SK-MEL-5 (cell line): ENCODE measurements around the gene SLC15A5. TPM values are rescaled to one million over a fixed set of nuclear protein-coding genes. Genes with fewer than 3 reads are reported as not detected.

Source experiments
- DNase-seq: peaks from one replicate; pipeline ENCODE4 v3.0.0-alpha.2; 2016; ENCODE audit warnings: low read depth, low spot score
- in situ Hi-C: cut with HindIII; loops from 2 replicates; pipeline ENCODE4 v1.10.0; 2016; ENCODE audit warnings: low sequenced_read_pairs, high pct_unique_total_duplicates, low pct_unique_long_range_greater_than_20kb
- total RNA-seq: library from RNA; depleted of rRNA; stranded (reverse); fragments of >200 nt; shearing (Covaris generic); gene quantifications from 2 replicates; pipeline ENCODE4 v1.2.3, GENCODE V29; 2014; rRNA removed

SLC15A5 gene
- total RNA-seq, 1 experiment from 2014 or later: not detected

DNA sequence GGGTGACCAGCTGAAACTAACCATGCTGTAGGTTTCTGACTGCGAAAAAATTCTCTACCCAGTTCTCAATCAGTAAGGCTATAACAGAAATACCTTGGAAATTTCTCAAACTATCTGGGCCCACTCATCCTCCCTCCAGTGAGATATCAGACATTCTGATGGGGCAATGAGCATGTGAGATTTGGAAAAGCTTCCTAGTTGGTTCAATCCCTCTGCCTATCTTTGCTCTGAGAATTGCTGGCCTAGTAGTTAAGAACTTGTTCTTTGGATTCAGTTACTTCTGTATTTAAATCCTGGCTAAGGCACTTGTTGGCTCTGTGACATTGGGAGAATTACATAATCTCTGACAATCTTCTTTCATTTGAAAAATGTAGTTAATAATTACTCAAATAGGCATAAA, 119.4 kb downstream of the SLC15A5 start:
- in situ Hi-C loops: loop anchor here (25.0 kb wide), 1 partner anchor 204 kb away; no protein-coding TSS in a partner anchor
- no peak for DNase-seq

- no peak for DNase-seq
- in situ Hi-C loops: loop anchor here (25.0 kb wide), 1 partner anchor 206 kb away; no protein-coding TSS in a partner anchor
Measured at GRCh38 chr12:16155938-16156337, 121.5 kb downstream of the SLC15A5 start.

- no peak for DNase-seq
- in situ Hi-C loops: loop anchor here (25.0 kb wide), 1 partner anchor 207 kb away; no protein-coding TSS in a partner anchor
Measured at GRCh38 chr12:16154990-16155389, 122.5 kb downstream of the SLC15A5 start.

GRCh38 chr12:16152885-16153673, 124.4 kb downstream of the SLC15A5 start:
- no peak for DNase-seq
- in situ Hi-C loops: loop anchor here (25.0 kb wide), 1 partner anchor 209 kb away; no protein-coding TSS in a partner anchor

GRCh38 chr12:16150276-16150675, 127.2 kb downstream of the SLC15A5 start:
- no peak for DNase-seq
- in situ Hi-C loops: loop anchor here (25.0 kb wide), 1 partner anchor 212 kb away; no protein-coding TSS in a partner anchor

DNA sequence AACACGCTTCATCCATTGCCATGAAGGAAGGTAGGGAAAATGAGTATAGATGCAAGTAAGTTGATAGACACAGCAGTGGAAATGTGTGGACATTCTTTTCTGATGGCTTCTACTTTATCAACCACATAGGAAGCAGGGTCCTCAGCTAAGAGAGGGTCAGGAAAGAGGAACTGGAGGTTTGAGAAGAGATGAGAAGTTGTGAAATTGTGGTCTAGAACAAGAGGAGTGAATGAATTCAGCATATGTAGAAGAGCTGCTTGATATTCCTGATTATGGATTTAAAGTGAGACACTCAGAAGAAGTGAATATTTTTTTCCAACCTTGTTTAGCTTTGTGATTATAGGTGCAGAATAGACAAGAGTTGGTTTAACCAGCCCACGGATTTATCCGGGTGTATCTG, 128.5 kb downstream of the SLC15A5 start:
- in situ Hi-C loops: no loop called here
- DNase-seq: no peak

Other genes with a start within 250 kb of the SLC15A5 start
- gene MGST1, start 70.0 kb upstream of the SLC15A5 start, total RNA-seq: 5.3 and 9.0 TPM in 2 replicates